ENCODE results near the gene EDARADD.

The EDARADD gene

DNA sequence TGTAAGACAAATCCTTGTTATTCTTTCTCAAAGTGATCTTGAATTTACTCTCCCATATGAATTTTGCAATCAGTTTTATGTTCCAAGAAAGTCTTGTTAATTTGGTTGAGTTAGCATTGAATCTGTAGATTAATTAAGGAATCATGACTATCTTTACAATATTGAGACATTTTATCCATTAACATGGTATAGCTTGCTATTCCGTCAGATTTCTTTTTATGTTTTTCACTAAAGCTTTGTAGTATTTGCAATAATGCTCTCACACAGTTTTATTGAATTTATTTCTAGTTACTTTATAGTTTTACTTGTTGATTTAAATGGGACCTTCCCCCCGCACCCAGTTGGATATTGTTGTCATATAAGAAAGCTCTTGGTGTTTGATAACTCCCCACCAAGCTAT, 5.8 kb upstream of the EDARADD start:
- Mint-ChIP-seq H3K36me3 (ENCODE audit: low read depth) (peaks cover 8% of the 10 kb centered on the region), H3K27ac (no peak overlapping the region), H3K4me1 (no peaks in the 10 kb centered on the region), H3K4me3 (no peak overlapping the region), H3K27me3 (ENCODE audit: low read depth) (peaks cover 13% of the 10 kb centered on the region), H3K9me3 (peaks cover 8% of the 10 kb centered on the region)
- TF ChIP-seq, protein P1, sequence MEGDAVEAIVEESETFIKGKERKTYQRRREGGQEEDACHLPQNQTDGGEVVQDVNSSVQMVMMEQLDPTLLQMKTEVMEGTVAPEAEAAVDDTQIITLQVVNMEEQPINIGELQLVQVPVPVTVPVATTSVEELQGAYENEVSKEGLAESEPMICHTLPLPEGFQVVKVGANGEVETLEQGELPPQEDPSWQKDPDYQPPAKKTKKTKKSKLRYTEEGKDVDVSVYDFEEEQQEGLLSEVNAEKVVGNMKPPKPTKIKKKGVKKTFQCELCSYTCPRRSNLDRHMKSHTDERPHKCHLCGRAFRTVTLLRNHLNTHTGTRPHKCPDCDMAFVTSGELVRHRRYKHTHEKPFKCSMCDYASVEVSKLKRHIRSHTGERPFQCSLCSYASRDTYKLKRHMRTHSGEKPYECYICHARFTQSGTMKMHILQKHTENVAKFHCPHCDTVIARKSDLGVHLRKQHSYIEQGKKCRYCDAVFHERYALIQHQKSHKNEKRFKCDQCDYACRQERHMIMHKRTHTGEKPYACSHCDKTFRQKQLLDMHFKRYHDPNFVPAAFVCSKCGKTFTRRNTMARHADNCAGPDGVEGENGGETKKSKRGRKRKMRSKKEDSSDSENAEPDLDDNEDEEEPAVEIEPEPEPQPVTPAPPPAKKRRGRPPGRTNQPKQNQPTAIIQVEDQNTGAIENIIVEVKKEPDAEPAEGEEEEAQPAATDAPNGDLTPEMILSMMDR (IDR thresholded peaks at IDR 0.05; ENCODE audit: unreplicated experiment in 3 of 3): no peak

DNA sequence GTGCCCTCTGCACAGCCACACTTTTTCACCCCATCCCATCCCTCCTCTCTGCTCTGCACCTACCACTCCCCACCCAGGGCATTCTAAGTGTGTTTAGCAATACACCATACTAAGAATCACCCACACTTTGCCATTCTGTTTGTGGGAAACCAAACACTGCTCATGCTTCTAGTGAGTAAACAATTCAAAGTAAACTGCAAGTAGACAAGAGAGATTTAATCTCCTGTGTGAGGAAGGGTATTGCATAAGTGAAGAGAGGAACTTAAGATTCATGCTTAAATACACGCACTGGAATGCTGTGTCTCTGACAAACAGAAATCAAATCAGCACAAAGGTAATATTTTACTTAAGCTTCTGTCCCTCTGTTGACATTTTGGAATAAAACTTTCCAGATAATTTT, 4.8 kb upstream of the EDARADD start:
- no peak overlapping the region for H3K27ac Mint-ChIP-seq

DNA sequence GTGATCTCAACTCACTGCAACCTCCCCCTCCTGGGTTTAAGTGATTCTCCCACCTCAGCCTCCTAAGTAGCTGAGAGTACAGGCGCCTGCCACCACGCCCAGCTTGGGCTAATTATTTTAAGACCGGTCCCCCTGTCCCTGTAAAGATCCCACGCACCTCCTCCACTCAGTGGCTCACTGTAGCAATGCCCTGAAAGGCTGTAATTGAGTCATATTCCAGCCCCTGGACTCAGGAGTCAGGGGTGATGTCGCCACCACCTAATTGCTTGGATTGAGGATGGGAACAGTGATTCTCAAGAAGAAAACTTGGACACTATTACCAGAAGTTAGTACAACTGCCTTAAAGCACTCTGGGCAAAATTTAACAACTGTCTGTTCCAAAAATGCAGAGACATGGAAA, 3.1 kb upstream of the EDARADD start:
- Mint-ChIP-seq H3K27ac (no peak overlapping the region), H3K36me3 (ENCODE audit: low read depth) (peaks cover 8% of the 10 kb centered on the region), H3K4me3 (no peak overlapping the region), H3K9me3 (peaks cover 8% of the 10 kb centered on the region), H3K4me1 (peaks cover 1% of the 10 kb centered on the region), H3K27me3 (ENCODE audit: low read depth) (peaks cover 34% of the 10 kb centered on the region)
- TF ChIP-seq, protein P1 (IDR thresholded peaks at IDR 0.05; ENCODE audit: unreplicated experiment in 3 of 3): no peak

More for the DNA sequence above, 4.8 kb upstream of the EDARADD start:
- Mint-ChIP-seq H3K4me3 (no peak overlapping the region), H3K9me3 (peaks cover 8% of the 10 kb centered on the region), H3K36me3 (ENCODE audit: low read depth) (peaks cover 8% of the 10 kb centered on the region), H3K27me3 (ENCODE audit: low read depth) (peaks cover 23% of the 10 kb centered on the region), H3K4me1 (no peaks in the 10 kb centered on the region)
- TF ChIP-seq, protein P1 (IDR thresholded peaks at IDR 0.05; ENCODE audit: unreplicated experiment in 3 of 3): no peak

DNA sequence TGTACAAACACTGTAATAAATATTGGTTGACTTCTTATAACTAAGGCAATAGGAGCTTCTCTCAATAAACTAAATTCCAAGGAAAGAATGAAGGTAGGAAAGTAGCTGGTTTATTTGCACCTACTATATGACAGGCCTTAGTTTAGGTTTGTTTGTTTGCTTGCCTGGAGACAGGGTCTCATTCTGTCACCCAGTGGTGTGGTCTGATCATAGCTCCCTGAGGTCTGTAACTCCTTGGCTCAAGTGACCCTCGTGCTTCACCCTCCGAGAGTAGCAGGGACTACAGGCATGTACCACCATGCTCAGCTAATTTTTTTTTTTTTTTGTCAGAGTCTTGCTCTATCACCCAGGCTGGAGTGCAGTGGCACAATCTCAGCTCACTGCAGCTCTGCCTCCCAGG, 1.9 kb upstream of the EDARADD start:
- peaks cover 8% of the 10 kb centered on the region for H3K9me3 Mint-ChIP-seq
- TF ChIP-seq, protein P1 (IDR thresholded peaks at IDR 0.05; ENCODE audit: unreplicated experiment in 3 of 3): no peak
- H3K27me3 Mint-ChIP-seq (ENCODE audit: low read depth): peaks cover 46% of the 10 kb centered on the region
- H3K4me1 Mint-ChIP-seq: peaks cover 6% of the 10 kb centered on the region
- H3K36me3 Mint-ChIP-seq (ENCODE audit: low read depth): peaks cover 8% of the 10 kb centered on the region
- no peak overlapping the region for H3K4me3 Mint-ChIP-seq
- H3K27ac Mint-ChIP-seq: no peak overlapping the region

DNA sequence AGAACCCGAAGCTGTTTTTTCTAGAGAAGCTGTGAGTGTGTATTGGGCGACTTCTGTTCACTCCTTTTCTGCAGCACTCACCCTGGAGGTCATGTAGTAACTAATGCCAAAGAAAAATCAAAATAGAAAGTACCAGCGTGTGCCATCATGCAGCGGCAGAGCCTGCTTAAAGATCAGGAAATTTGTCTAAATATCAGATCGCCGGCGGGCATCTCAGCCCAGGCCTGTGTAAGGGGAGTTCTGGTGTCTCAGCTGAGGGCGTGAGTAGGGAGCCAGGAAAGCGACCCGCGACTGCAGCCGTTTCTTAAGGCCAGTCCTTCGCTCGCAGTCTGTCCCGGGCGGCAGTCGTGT, 768 bp downstream of the EDARADD start:
- Mint-ChIP-seq H3K27ac (no peak overlapping the region), H3K36me3 (ENCODE audit: low read depth) (peaks cover 4% of the 10 kb centered on the region), H3K4me1 (peaks cover 6% of the 10 kb centered on the region), H3K9me3 (no peaks in the 10 kb centered on the region), H3K27me3 (ENCODE audit: low read depth) (peaks cover 62% of the 10 kb centered on the region), H3K4me3 (peak overlapping the region; percentile 81 to 91 (median 90))
- TF ChIP-seq, protein P1 (IDR thresholded peaks at IDR 0.05; ENCODE audit: unreplicated experiment in 3 of 3): no peak

DNA sequence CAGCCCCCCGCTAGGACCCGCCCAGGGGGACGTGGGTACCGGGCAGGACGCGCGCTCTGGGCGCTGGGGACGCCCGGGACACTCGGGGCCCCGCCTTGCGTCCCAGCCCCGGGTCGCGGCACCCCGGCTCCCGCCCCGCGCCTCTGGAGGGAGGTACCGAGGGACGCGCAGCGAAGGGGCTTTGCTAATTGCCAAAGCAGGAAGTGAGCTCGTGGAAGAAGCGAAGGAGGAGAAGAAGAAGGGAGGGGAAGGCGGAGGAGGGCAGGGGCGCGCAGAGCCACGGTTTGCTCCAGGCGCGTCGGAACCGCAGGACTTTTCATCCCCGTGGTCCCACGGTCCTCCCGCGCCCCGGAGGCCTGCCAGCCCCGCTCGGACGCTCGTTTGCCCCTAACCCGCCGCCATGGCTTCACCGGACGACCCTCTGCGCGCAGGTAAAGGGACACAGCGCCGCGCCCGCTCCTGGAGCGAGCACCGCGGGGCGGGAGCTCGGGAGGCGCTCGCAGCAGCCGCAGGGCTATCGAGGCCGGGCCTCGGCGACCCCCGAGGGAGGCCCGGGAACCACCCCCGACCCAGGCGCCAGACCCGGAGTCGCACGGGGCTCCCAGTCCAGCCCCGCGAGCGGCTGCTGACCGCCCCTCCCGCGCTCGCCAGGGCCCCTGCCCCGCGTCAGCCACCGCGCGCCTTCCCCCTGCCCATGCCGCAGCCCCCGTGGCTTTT, 1.3 kb downstream of the EDARADD start:
- H3K9me3 Mint-ChIP-seq: no peaks in the 10 kb centered on the region
- H3K36me3 Mint-ChIP-seq (ENCODE audit: low read depth): peaks cover 4% of the 10 kb centered on the region
- peaks cover 63% of the 10 kb centered on the region for H3K27me3 Mint-ChIP-seq (ENCODE audit: low read depth)
- H3K4me3 Mint-ChIP-seq: peak overlapping the region; percentile 85 to 96 (median 91)
- H3K27ac Mint-ChIP-seq: no peak overlapping the region
- H3K4me1 Mint-ChIP-seq: peaks cover 11% of the 10 kb centered on the region
- TF ChIP-seq, protein P1 (IDR thresholded peaks at IDR 0.05; ENCODE audit: unreplicated experiment in 3 of 3): no peak

All from nephron (organoid).